HL-60 (cell line): Measurements from ENCODE around the gene WFIKKN2.

ENCODE experiments used
- CTCF ChIP-seq: IDR thresholded peaks from one replicate; pipeline ENCODE4 v1.5.1; 2011; ENCODE audit warnings: low read length, control low read depth, inconsistent platforms; ENCODE audit not compliant: insufficient read depth
- POLR2AphosphoS5 ChIP-seq: IDR thresholded peaks from 2 replicates; pipeline ENCODE4 v1.6.1; 2012; ENCODE audit warnings: low read depth
- REST ChIP-seq: IDR thresholded peaks from 2 replicates; pipeline ENCODE4 v1.6.1; 2012; ENCODE audit warnings: low read depth; ENCODE audit not compliant: insufficient replicate concordance

GRCh38 chr17:50890675-50891516, 55.5 kb downstream of the WFIKKN2 start:
- no peak for TF ChIP-seq CTCF
- TF ChIP-seq POLR2AphosphoS5: no peak
- no peak for TF ChIP-seq REST
